Neuronal stem cell (in vitro differentiated cells): Measurements from ENCODE around the gene GPS2.

Source experiments
- DNase-seq: peaks from one replicate; pipeline ENCODE4 v3.0.0-alpha.2; 2013; ENCODE audit warnings: low spot score
- H2AFZ ChIP-seq: one replicate; pipeline ENCODE4 v1.6.1; 2013; ENCODE audit warnings: mild to moderate bottlenecking, low read length, inconsistent platforms
- H2AK5ac ChIP-seq: 2 replicates; pipeline ENCODE4 v1.6.1; 2013; ENCODE audit warnings: low read depth, mild to moderate bottlenecking, inconsistent platforms, low read length, moderate library complexity, mixed read lengths
- H2BK120ac ChIP-seq: 2 replicates; pipeline ENCODE4 v1.6.1; 2013; ENCODE audit warnings: low read depth, mild to moderate bottlenecking, inconsistent platforms, low read length, moderate library complexity, mixed read lengths
- H2BK12ac ChIP-seq: one replicate; pipeline ENCODE4 v1.6.1; 2013; ENCODE audit warnings: low read length, inconsistent platforms
- H2BK15ac ChIP-seq: 2 replicates; pipeline ENCODE4 v1.6.1; 2013; ENCODE audit warnings: mild to moderate bottlenecking, low read length, inconsistent platforms, mixed read lengths
- H2BK5ac ChIP-seq: one replicate; pipeline ENCODE4 v1.6.1; 2013; ENCODE audit warnings: inconsistent platforms, mild to moderate bottlenecking, low read length, moderate library complexity
- H3K14ac ChIP-seq: one replicate; pipeline ENCODE4 v1.6.1; 2013; ENCODE audit warnings: low read length, inconsistent platforms
- H3K18ac ChIP-seq: 2 replicates; pipeline ENCODE4 v1.6.1; 2013; ENCODE audit warnings: low read length, inconsistent platforms
- H3K23ac ChIP-seq: 2 replicates; pipeline ENCODE4 v1.6.1; 2013; ENCODE audit warnings: low read depth, mild to moderate bottlenecking, mixed read lengths, low read length, inconsistent platforms; ENCODE audit not compliant: poor library complexity
- H3K27ac ChIP-seq: replicated peaks from 3 replicates; pipeline ENCODE4 v1.5.1; 2013; ENCODE audit warnings: low read length, inconsistent platforms
- H3K27me3 ChIP-seq, 3 experiments: 2 replicates each; pipeline ENCODE4 v1.6.1; 2013; ENCODE audit warnings: low read length in 3 of 3, mild to moderate bottlenecking in 2 of 3, inconsistent platforms in 1 of 3, low read depth in 1 of 3, mixed read lengths in 1 of 3, moderate library complexity in 1 of 3; ENCODE audit not compliant: control insufficient read depth in 3 of 3, insufficient read depth in 3 of 3
- H3K36me3 ChIP-seq, 2 donors: replicated peaks in 1 of 2; 2 replicates each; pipeline ENCODE4 v1.6.1; 2013; ENCODE audit warnings: low read length in 2 of 2; ENCODE audit not compliant: control insufficient read depth in 2 of 2, insufficient read depth in 2 of 2
- H3K4ac ChIP-seq: 2 replicates; pipeline ENCODE4 v1.6.1; 2013; ENCODE audit warnings: inconsistent platforms, mild to moderate bottlenecking, low read length, moderate library complexity
- H3K4me1 ChIP-seq, 2 donors: 1 replicate in 1 of 2; 2 replicates in 1 of 2; pipeline ENCODE4 v1.6.1; 2013; ENCODE audit warnings: low read length in 2 of 2, low read depth in 1 of 2; ENCODE audit not compliant: control insufficient read depth in 2 of 2, insufficient read depth in 1 of 2
- H3K4me2 ChIP-seq: one replicate; pipeline ENCODE4 v1.6.1; 2013; ENCODE audit warnings: mild to moderate bottlenecking, low read length, inconsistent platforms; ENCODE audit not compliant: insufficient read depth, poor library complexity, severe bottlenecking
- H3K4me3 ChIP-seq, 2 donors: 2 replicates each; pipeline ENCODE4 v1.5.1; 2013; ENCODE audit warnings: low read length in 2 of 2, mild to moderate bottlenecking in 2 of 2, inconsistent platforms in 1 of 2, moderate library complexity in 1 of 2
- H3K79me1 ChIP-seq: one replicate; pipeline ENCODE4 v1.6.1; 2013; ENCODE audit warnings: low read depth, mild to moderate bottlenecking, inconsistent platforms, low read length, moderate library complexity
- H3K9ac ChIP-seq: one replicate; pipeline ENCODE4 v1.6.1; 2013; ENCODE audit warnings: mild to moderate bottlenecking, low read depth, low read length, inconsistent platforms; ENCODE audit not compliant: poor library complexity
- H3K9me3 ChIP-seq, 2 donors: replicated peaks in 1 of 2; 2 replicates each; pipeline versions ENCODE3 to v1.6.1; 2013; ENCODE audit warnings: low read length in 2 of 2, mild to moderate bottlenecking in 2 of 2, inconsistent platforms in 1 of 2, low read depth in 1 of 2, mixed read lengths in 1 of 2, moderate library complexity in 1 of 2; ENCODE audit not compliant: control insufficient read depth in 2 of 2, insufficient read depth in 1 of 2
- H4K8ac ChIP-seq: one replicate; pipeline ENCODE4 v1.6.1; 2013; ENCODE audit warnings: low read depth, mild to moderate bottlenecking, inconsistent platforms, low read length, moderate library complexity
- H4K91ac ChIP-seq: one replicate; pipeline ENCODE4 v1.6.1; 2013; ENCODE audit warnings: low read length, low read depth, mild to moderate bottlenecking, inconsistent platforms; ENCODE audit not compliant: poor library complexity
- WGBS, 2 donors: extraction: QIAGEN DNeasy Blood & Tissue Kit; methylation state at CpG; one replicate each; pipeline ENCODE4 v1.1.7; 2013; ENCODE audit warnings: missing lambda C conversion rate in 2 of 2, mixed read lengths in 1 of 2; ENCODE audit not compliant: insufficient read length in 2 of 2, insufficient replicate concordance in 1 of 2; ENCODE audit errors: extremely low coverage in 2 of 2; 5-methylcytosine and 5-hydroxymethylcytosine counted together

The GPS2 gene

DNA sequence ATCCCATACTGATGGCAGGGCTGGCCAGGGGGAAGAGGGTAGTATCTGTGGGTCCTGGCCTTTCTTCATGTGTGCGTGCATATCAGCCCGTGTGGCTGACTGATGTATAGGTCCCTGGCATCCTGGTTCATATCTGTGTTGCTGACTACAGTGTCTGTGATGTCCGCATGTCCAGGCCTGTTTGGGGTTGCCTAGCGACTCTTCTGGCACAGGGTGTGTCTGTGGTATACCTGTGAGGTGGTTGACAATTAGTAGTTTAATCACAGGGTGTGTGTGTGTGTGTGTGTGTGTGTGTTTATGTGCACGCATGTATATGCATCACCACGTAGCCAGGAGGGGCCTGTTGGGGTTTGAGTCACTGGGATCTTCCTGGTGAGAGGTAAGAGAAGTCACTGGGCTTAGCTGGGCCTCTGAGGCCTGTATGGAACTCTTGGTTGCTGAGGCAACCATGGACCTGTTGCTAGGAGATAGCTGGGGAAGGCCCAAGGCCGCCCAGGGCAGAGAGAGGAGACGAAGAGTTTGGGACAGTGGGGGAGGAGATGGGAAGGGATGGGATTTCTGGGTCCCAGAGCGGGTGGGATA lies 39.2 kb upstream of the GPS2 start:
- no peak overlapping the region for H3K18ac ChIP-seq
- no peaks in the 10 kb centered on the region for H3K9me3 ChIP-seq
- H3K79me1 ChIP-seq, result peaks cover 8% of the 10 kb centered on the region
- no peak for DNase-seq
- no peak overlapping the region for H4K8ac ChIP-seq
- H4K91ac ChIP-seq, result peak overlapping the region; percentile 40
- H2BK5ac ChIP-seq, result no peak overlapping the region
- no peak overlapping the region for H3K27ac ChIP-seq
- H3K14ac ChIP-seq, result peak overlapping the region; percentile 63
- H3K4me2 ChIP-seq, result no peak overlapping the region
- H2AK5ac ChIP-seq, result peak overlapping the region; percentile 82
- peaks cover 0 to 3% (median 0%) of the 10 kb centered on the region in 3 experiments for H3K27me3 ChIP-seq
- no peak overlapping the region for H3K9ac ChIP-seq
- H3K36me3 ChIP-seq, result no peaks in the 10 kb centered on the region
- peak overlapping the region in 1 of 2 donors; percentile 10 for H3K4me3 ChIP-seq
- H3K4me1 ChIP-seq, result peaks cover 21 to 50% of the 10 kb centered on the region in 2 donors
- H3K4ac ChIP-seq, result no peak overlapping the region
- no peak overlapping the region for H2AFZ ChIP-seq
- H3K23ac ChIP-seq, result no peak overlapping the region
- no peak overlapping the region for H2BK120ac ChIP-seq
- no peak overlapping the region for H2BK12ac ChIP-seq
- no peak overlapping the region for H2BK15ac ChIP-seq
- WGBS, 2 donors, result no CpG with 5 or more reads among the region's 9 CpGs

DNA sequence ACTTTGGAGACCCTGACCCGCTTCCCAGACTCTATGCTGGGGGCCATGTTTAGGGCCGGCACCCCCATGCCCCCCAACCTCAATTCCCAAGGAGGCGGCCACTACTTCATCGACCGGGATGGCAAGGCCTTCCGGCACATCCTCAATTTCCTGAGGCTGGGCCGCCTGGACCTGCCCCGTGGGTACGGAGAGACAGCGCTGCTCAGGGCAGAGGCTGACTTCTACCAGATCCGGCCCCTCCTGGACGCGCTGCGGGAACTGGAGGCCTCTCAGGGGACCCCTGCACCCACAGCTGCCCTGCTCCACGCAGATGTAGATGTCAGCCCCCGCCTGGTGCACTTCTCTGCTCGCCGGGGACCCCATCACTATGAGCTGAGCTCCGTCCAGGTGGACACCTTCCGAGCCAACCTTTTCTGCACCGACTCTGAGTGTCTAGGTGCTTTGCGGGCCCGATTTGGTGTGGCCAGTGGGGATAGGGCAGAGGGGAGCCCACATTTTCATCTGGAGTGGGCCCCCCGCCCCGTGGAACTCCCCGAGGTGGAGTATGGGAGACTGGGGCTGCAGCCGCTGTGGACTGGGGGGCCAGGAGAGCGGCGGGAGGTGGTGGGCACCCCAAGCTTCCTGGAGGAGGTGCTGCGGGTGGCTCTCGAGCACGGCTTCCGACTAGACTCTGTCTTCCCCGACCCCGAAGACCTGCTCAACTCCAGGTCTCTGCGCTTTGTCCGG lies 37.9 kb upstream of the GPS2 start:
- peak overlapping the region; percentile 55 for H4K8ac ChIP-seq
- peak overlapping the region; percentile 50 for H2BK12ac ChIP-seq
- H3K4ac ChIP-seq, result peak overlapping the region; percentile 99
- peak overlapping the region; percentile 84 for H3K4me2 ChIP-seq
- peak overlapping the region; percentile 67 for H3K23ac ChIP-seq
- peak overlapping the region; percentile 98 for H2BK5ac ChIP-seq
- H3K79me1 ChIP-seq, result peaks cover 11% of the 10 kb centered on the region
- no peaks in the 10 kb centered on the region for H3K9me3 ChIP-seq
- peak overlapping the region; percentile 56 for H3K9ac ChIP-seq
- H3K36me3 ChIP-seq, result no peaks in the 10 kb centered on the region
- no peak overlapping the region for H2AFZ ChIP-seq
- no CpG with 5 or more reads among the region's 37 CpGs for WGBS, 2 donors
- peak overlapping the region in 1 of 2 donors; percentile 77 for H3K4me3 ChIP-seq
- no peak overlapping the region for H2BK120ac ChIP-seq
- H3K27me3 ChIP-seq, result peaks cover 0 to 3% (median 0%) of the 10 kb centered on the region in 3 experiments
- peak overlapping the region; percentile 50 for H3K14ac ChIP-seq
- peaks cover 26 to 50% of the 10 kb centered on the region in 2 donors for H3K4me1 ChIP-seq
- peak overlapping the region; percentile 93 for H2BK15ac ChIP-seq
- DNase-seq, result no peak
- H2AK5ac ChIP-seq, result peak overlapping the region; percentile 100
- H4K91ac ChIP-seq, result no peak overlapping the region
- no peak overlapping the region for H3K27ac ChIP-seq
- peak overlapping the region; percentile 98 for H3K18ac ChIP-seq

DNA sequence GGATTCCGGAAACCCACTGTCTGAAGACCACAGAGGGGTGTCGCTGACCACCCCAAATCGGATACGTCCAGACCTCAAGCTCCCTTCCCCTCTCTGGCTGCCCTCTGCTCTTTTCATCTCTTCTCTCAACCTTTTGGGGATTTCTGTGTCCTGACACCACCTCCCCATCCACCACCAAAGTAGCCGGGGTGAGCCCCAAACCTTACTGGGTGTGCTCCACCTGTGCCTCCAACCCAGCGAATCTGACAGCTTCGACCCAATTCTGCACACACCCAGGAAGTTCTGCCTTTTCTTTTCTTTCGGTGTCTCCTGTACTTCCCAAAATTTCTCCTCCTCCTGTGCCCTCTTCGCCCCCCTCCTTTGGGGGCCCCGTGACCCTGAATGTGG lies 37.3 kb upstream of the GPS2 start:
- peaks cover 26 to 50% of the 10 kb centered on the region in 2 donors for H3K4me1 ChIP-seq

More for the DNA sequence above, 37.3 kb upstream of the GPS2 start:
- H3K27ac ChIP-seq, result peak overlapping the region; percentile 98
- peak overlapping the region; percentile 98 for H3K18ac ChIP-seq
- H3K27me3 ChIP-seq, result peaks cover 0 to 3% (median 0%) of the 10 kb centered on the region in 3 experiments
- H2BK120ac ChIP-seq, result no peak overlapping the region
- peak overlapping the region; percentile 100 for H2AK5ac ChIP-seq
- H2BK12ac ChIP-seq, result peak overlapping the region; percentile 87
- H3K9ac ChIP-seq, result peak overlapping the region; percentile 93
- no peak for DNase-seq
- H3K79me1 ChIP-seq, result peaks cover 11% of the 10 kb centered on the region
- no peaks in the 10 kb centered on the region for H3K36me3 ChIP-seq
- H3K4me3 ChIP-seq, result peak overlapping the region; percentile 77 to 88
- peak overlapping the region; percentile 93 for H2BK15ac ChIP-seq
- H2AFZ ChIP-seq, result peak overlapping the region; percentile 94
- H3K9me3 ChIP-seq, result no peaks in the 10 kb centered on the region
- H3K4ac ChIP-seq, result peak overlapping the region; percentile 99
- H3K14ac ChIP-seq, result peak overlapping the region; percentile 78
- no peak overlapping the region for H4K91ac ChIP-seq
- peak overlapping the region; percentile 98 for H2BK5ac ChIP-seq
- H3K23ac ChIP-seq, result peak overlapping the region; percentile 69
- no CpG with 5 or more reads among the region's 10 CpGs for WGBS, 2 donors
- H4K8ac ChIP-seq, result peak overlapping the region; percentile 57
- peak overlapping the region; percentile 84 for H3K4me2 ChIP-seq
